ENCODE measurements around the gene PSMC2.

The PSMC2 gene

GRCh38 chr7:103316380-103316941, 31.0 kb upstream of the PSMC2 start:
- no peak for TF ChIP-seq CTCF (conservative IDR thresholded peaks at IDR 0.05; ENCODE audit: low read depth)
- H3K27ac ChIP-seq, result no peak overlapping the region
- ChIA-PET POLR2A (ENCODE audit: low non-redundant PET) (no interaction called here), CTCF (interaction anchor here (0.6 kb wide), 1 partner anchor 18 kb away, joined by 3 read pairs; no protein-coding TSS in a partner anchor)
- DNase-seq (ENCODE audit: low spot score), result no peak

- no peak overlapping the region for H3K27ac ChIP-seq
- DNase-seq (ENCODE audit: low spot score), result no peak
- CTCF ChIA-PET, result no interaction called here
- POLR2A ChIA-PET (ENCODE audit: low non-redundant PET), result no interaction called here
- TF ChIP-seq CTCF (conservative IDR thresholded peaks at IDR 0.05; ENCODE audit: low read depth), result no peak
Observed at GRCh38 chr7:103317009-103317408, 30.4 kb upstream of the PSMC2 start.

- POLR2A ChIA-PET (ENCODE audit: low non-redundant PET), result no interaction called here
- no peak for TF ChIP-seq CTCF (conservative IDR thresholded peaks at IDR 0.05; ENCODE audit: low read depth)
- CTCF ChIA-PET, result no interaction called here
Observed at GRCh38 chr7:103325744-103326143, 21.7 kb upstream of the PSMC2 start.

GRCh38 chr7:103336761-103337160, 10.7 kb upstream of the PSMC2 start:
- no peak for TF ChIP-seq CTCF (conservative IDR thresholded peaks at IDR 0.05; ENCODE audit: low read depth)
- CTCF ChIA-PET, result no interaction called here

More at GRCh38 chr7:103325744-103326143, 21.7 kb upstream of the PSMC2 start:
- no peak for DNase-seq (ENCODE audit: low spot score)
- no peak overlapping the region for H3K27ac ChIP-seq

GRCh38 chr7:103338864-103339263, 8.6 kb upstream of the PSMC2 start:
- ChIA-PET POLR2A (ENCODE audit: low non-redundant PET) (no interaction called here), CTCF (no interaction called here)
- TF ChIP-seq CTCF (conservative IDR thresholded peaks at IDR 0.05; ENCODE audit: low read depth), result no peak
- DNase-seq (ENCODE audit: low spot score), result no peak
- no peak overlapping the region for H3K27ac ChIP-seq

More at GRCh38 chr7:103336761-103337160, 10.7 kb upstream of the PSMC2 start:
- no peak overlapping the region for H3K27ac ChIP-seq
- POLR2A ChIA-PET (ENCODE audit: low non-redundant PET), result no interaction called here
- DNase-seq (ENCODE audit: low spot score), result no peak

GRCh38 chr7:103341466-103341865, 6.0 kb upstream of the PSMC2 start:
- no peak overlapping the region for H3K27ac ChIP-seq
- TF ChIP-seq CTCF (conservative IDR thresholded peaks at IDR 0.05; ENCODE audit: low read depth), result no peak
- ChIA-PET POLR2A (ENCODE audit: low non-redundant PET) (no interaction called here), CTCF (no interaction called here)
- DNase-seq (ENCODE audit: low spot score), result no peak

Data from RWPE1 (cell line).